Sigmoid colon (tissue), 4 donors: ENCODE measurements around the gene ASPN.

Experiments used
- CTCF ChIP-seq, 4 experiments: fragments of 450-650 bp in 3 of 4; fragments of 200-600 bp in 1 of 4; IDR thresholded peaks; one replicate each; pipeline ENCODE4 v1.5.1; 2016 to 2019; ENCODE audit warnings: antibody characterized with exemption in 4 of 4, mild to moderate bottlenecking in 3 of 4, moderate library complexity in 2 of 4
- EP300 ChIP-seq, 4 donors: sonication (generic); formaldehyde crosslinking; IDR thresholded peaks; one replicate each; pipeline ENCODE4 v1.6.1; 2017; ENCODE audit warnings: antibody characterized with exemption in 4 of 4
- POLR2A ChIP-seq, 2 donors: fragments of 450-650 bp; IDR thresholded peaks; one replicate each; pipeline ENCODE4 v1.6.1; 2016; ENCODE audit warnings: antibody characterized with exemption in 2 of 2, mild to moderate bottlenecking in 2 of 2, moderate library complexity in 2 of 2
- POLR2AphosphoS5 ChIP-seq, 4 donors: sonication (generic); formaldehyde crosslinking; IDR thresholded peaks; one replicate each; pipeline ENCODE4 v1.6.1; 2017; ENCODE audit warnings: antibody characterized with exemption in 4 of 4

GRCh38 chr9:92423612-92424011 lies 58.7 kb downstream of the ASPN start:
- no peak for TF ChIP-seq CTCF (IDR thresholded peaks at IDR 0.05)
- TF ChIP-seq EP300 (IDR thresholded peaks at IDR 0.05), result no peak
- no peak for TF ChIP-seq POLR2A (IDR thresholded peaks at IDR 0.05)
- no peak for TF ChIP-seq POLR2AphosphoS5 (IDR thresholded peaks at IDR 0.05)
